Measurements from ENCODE around the gene CAPN9.

Gene CAPN9

DNA sequence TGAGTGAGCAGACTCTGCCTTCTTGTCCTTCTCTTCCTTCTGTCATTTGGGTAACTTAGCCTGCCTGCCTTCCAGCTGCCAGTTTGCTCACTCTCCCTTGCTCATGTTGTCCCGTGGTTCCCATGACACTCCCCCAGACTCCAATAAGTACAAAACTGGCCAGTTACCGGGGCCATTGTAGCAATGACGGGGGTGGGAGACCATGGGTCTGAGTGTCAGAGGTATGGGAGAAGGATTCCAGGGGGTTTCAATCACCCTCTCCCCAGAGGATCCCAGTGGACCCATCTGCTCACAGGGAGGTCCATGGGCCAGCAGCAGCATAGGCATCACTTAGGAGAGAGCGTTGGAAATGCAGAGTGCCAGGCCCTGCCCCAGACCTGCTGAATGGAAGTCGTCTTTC, 51.3 kb downstream of the CAPN9 start:
- no peak for DNase-seq

DNA sequence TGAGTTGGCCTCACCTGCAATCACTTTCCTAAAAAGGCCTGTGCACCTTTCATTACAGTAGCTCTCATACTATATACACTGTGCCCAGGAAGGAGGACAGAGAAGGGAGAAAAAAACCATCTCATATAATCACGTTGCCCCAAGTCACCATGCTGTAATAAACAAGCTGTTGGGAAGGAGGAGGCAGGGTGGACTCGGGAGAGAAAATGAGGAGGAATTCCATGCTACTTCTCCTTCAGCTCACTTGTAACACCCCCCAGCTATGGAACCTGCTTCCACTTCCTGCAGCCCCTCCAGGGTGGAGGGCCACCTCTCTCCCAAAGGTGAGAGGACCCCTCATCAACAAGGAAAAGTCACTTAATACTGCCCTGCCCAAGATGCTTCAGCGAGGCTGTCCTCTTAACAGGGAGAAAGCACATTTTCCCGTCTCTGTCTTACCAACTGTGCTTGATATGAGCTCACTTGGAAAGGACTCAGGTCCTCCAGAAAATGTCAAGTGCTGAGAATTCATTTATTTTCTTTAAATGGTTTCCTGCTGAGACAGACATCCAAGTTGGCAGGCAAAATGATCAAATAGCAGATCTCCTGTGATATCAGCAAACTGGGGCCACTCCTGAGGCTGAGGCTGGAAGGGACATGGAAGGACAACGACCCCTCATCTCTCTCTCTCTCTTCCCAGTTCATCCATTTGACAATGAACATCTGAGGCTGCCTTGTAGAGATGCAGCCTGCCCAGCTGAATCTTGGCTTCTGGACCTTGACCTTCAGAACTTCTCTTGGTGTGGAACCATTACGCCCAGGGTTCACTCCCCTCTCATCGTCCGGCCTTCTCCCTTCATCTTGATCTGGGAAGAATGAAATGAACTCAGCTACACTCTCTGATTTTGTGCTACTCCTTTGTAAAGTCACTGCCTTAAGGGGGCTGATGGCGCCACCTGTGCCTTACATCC, 54.0 kb downstream of the CAPN9 start:
- DNase-seq: no peak

DNA sequence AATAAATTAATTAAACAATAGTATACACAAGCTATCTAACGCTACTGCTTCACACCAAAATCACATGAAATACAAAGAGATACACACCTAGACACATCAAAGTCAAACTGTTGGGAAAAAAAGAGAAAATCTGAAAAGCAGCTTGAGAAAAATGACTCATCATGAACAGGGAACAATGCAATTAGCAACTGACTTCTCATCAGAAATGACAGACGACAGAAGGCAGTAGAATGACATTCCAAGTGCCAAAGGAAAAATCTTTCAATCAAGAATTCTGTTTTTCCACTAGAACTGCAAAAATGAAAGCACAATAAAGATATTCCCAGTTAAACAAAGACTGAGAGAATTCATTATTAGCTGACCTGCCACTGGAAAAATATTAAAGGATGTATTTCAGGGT, 57.2 kb downstream of the CAPN9 start:
- DNase-seq: no peak

DNA sequence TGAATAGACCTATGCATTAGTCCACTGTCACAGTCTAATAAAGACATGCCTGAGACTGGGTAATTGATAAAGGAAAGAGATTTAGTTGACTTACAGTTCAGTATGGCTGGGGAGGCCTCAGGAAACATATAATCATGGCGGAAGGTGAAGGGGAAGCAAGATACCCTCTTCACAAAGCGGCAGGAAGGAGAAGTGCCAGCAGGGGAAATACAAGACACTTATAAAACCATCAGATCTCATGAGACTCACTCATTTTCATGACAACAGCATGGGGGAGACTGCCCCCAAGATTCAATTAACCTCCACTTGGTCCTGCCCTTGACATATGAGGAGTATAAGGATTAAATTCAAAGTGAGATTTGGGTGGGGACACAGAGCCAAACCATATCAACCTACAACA, 59.4 kb downstream of the CAPN9 start:
- no peak for DNase-seq

DNA sequence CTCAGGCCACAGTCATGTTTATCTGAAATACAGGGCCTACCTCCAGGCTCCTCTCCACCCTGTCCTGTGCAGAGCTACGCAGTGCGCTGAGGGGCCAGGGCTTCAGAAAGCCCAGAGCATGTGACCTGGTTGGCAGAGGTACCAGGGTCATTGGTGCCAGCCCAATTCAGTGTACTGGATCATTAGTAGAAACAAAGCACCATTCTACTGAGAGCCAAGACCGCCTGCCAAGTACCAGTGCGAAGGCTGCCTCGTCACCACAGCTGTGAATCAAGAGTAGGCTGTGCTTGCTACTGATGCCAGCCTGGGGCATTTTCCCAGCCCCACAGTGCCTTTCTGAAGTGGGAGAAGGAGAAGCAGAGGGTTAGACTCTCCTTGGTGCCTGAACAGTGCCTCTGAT, 59.8 kb downstream of the CAPN9 start:
- no peak for DNase-seq

DNA sequence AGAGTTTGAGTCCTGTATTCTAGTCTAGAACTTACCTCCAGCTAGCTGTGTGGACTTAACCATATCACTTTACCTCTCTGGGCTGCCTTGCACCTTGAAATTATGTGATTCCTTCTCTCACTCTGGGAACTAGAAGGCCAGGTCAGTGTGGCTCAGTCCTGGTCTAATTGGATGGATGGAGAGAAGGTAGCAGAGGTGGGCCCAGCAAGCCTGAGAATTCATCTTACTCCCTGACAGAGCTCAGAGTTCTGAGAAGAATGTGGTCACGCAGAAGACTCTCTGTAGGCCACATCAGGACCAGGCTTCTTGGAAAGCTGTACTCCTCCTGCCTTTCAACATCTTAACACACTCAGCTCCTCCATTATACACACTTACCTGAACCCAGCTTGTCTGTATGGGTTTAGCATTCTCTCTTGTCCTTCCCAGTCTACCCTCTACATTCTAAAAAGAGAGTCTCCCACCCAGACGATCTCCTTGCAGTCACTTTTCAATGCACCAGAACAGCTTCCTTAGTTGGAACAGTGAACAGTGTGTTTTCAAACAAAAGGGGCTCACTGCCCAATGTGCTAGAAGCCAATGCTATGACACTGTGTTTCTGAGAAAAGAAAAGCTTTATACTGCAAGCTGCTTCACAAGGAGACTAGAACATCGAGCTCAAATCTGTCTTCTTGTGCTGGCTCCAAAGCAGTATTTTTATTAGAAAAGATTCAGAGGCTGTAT, 60.5 kb downstream of the CAPN9 start:
- no peak for DNase-seq

DNA sequence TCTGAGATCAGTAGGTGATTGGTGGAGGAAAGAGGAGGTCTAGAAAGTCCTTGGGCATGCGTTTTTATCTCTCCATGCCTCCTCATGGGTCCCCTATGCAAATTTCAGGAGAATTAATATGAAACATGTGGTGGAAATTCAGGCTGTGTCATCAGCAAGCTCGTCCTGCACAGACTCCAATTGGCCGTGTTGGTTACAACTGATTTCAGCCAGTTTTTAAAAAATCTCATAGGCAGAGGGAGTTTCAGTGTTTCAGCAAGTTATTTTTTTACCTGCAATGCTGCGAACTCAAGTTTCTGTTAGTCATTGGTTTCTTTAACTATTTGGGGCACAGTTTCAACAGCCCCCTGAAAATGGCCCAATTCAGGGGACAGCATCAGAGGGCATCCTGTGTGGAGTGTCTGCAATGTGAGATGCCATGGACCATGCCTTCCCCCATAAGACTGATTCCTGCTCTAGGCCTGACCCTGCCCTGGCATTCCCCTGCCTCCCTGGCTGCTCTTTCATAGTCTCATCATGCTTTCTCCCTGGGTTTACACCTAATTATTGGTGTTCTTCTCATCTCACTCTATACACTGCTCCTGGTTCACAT, 61.2 kb downstream of the CAPN9 start:
- DNase-seq: no peak

DNA sequence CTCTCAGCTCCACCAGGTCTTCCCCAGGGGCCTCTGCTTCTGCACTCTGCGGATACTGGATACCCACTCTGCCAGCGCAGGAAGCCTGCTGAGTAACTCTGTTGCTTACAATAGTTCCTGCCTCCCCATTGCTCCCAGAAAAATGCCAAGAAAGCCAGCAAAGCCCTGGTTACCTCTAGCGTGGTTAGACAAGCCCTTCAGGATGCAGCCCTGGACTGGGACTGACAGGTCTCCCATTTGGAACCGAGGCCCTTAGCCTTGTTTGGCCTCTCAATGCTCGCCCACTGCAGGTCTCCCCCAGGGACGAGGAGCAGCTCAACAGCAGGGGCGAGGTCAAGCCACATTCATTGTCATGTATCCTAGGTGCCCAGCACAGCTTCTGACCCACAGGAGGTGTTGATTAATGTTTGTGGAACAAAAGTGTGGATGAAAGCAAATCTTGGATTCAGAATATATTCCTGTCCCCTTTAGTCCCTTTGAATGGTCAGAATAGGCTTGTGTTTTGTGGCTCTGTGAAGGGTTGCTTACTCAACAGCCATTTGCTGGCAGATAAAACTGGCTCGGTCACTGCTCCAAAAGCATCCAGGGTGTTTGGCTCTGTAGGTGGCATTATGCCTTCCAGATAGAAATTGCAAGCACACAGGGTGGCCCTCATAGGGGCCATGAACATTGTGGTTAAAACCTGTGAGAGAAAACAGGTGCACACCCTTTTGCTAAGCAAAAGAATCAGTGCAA, 62.2 kb downstream of the CAPN9 start:
- DNase-seq: no peak

DNA sequence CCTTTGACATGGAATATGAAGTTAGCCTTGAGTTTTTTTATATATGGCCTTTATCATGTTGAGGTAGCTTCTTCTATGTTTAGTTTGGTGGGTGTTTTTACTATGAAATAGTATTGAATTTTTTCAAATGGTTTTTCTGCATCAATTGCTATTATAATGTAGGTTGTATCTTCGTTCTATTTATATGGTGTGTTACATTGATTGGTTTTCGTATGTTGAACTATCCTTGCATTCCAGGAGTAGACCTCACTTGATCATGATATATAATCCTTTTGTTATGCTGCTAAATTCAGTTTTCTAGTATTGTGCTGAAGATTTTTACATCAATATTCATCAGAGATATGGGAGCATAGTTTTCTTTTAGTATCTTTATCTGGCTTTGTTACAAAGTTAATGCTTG, 65.4 kb downstream of the CAPN9 start:
- no peak for DNase-seq

DNA sequence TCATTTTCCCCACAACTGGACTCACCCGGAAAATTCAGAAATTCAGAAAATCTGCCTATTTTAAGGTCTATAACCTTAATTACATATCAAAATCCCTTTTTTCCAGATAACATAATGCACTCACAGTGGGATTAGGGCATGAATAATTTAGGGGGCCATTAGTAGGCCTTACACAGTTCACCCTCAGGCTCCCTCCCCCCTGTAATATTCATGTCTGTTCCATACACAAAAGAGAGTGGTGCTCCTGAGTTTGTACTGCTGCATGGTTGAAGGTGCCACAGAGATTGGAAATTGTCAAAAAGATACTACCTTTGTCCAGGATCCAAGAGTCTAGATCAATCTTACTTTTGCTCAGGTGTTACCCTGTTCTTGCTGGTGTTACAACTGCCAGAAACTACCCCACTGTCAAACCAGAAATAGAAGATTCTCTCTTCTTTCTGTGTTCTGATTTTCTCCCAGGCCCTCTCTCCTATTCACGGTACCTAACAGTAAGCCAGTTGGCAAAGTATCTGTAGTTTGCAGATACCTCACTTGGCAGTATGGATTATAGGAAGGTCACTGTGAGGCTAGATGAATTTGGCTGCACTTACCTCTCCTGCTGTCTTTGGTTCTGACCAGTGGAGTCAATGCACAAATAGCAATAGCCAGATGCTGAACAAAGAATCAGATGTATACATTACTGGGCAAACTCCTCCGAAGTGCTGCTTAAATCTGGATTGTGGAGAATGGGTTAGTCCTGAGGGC, 67.9 kb downstream of the CAPN9 start:
- no peak for DNase-seq

DNA sequence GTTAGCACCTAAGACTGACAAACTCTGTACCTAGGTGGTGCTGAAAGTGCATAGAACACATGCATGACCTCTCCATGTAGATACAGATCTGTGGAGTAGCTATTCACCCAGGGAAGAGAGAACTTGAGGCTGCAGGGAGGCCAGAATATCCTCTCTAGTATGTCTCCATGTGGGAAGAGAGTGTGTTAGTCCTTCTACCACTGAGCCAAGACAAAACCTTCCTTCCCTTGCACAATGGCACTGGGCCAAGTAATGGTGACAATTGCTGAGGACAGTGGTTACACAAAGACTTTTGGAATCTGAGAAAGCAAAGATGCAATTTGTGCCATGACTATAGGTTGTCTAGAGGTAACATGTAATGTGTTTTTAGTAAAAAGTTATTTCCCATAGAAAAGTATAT, 68.8 kb downstream of the CAPN9 start:
- no peak for DNase-seq

DNA sequence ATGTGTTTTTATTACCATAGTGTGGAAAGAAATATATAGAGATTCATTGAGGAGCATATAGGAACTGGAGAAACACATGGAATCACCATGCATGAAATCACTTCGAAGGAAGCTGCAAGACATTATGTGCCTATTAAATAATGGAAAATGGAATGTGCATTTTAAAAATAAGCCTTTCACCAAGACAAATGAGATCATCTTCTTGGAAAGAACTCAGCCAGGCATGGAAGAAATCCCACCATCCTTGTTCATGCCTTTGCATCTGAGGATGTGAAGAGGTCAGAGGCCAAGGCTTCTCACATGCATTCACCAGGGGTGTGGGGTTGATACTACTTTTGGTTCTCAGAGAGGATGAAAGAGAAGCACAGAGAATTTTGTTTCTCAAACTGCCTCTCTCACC, 71.2 kb downstream of the CAPN9 start:
- DNase-seq: no peak

DNA sequence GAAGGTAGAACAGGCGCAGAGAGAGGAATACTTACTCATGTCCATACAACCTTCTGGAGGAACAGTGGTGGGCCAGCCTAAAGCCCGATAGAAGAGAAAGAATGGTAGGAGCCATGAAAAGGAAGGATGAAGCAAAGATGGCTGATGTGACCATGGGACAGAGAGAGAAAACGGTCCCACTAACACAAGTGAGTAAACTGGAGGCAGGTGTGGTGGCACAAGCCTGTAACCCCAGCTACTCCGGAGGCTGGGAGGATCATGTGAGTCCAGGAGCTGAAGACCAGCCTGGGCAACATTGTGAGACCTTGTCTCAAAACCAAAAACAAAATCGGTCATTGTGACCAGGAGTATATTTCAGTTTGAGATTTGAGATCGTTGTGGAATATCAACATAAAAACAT, 71.7 kb downstream of the CAPN9 start:
- DNase-seq: no peak

DNA sequence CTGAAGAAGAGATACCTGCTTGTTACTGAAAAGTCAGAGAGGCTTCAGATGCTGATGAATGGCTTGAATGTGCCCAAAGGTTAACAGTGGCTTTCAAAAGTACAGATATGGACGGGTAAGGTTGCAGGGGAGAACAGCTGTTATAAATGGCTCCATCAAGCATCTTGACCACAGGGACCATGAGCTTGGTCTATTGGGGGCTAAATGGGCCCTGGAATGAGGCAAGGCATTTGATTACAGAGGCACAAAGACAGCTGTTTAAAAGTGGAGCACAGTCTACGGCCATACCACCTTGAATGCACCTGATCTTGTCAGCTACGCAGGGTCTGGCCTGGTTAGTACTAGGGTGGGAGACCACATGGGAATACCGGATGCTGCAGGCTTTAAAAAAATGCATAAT, 72.8 kb downstream of the CAPN9 start:
- no peak for DNase-seq

DNA sequence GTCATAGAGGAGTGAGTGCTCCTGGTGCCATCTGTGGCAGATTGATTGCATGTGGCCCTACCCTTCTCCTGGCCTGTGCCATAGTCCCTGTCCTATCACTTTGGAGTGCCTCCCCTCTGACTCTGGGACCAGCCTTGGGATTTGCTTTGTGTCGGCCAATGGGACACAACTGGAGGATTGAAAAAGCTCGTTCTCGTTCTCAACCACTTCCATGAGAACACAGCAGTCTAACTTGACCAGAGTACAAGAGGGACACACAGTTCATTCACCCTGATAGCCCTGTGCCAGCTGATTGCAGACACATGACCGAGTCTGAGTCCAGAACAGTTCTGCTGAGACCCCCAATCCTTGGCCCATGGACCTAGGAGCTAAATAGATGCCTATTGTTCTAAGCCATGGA, 73.4 kb downstream of the CAPN9 start:
- DNase-seq: no peak

DNA sequence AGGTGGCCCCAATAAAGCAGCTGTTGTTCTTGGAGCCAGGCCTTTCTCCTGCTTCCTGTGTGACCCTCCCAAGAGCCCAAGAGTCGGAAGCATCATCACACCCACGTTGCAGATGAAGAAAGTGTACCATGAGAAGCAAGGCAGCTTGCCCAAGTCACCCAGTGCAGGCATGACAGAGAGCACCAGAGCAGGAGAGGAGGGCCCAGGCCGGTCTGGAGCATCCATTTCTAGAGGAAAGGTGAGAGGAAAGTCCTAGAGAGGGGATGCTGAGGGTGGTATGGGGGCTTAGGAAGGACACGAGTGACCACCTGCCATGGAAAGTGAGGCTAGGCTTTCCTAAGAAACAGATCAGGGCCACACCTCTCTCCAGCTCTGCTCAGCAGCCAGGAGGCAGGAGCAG, 74.2 kb downstream of the CAPN9 start:
- no peak for DNase-seq

DNA sequence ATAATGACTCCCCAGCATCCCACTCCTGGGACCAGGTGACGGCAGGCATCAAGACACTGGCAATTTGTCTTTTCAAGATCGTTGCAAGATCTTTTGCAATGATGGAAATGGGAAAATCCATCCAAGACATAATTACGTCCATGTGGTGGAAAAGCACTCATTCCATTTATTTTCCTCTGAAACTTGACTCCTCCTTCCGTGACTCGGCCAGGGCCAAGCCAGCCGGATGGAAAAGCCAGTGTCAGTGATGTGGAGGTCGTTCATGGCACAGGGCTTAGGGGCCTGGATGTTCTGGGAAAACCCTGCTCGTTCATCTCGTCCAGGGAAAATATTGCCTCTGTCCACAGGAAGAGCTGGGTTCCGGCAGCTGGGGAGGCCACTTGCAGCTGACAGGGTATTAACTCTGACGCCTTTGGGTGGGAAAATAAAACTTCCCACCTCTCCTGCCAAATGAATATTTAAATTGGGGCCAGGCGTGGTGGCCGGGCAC, 74.9 kb downstream of the CAPN9 start:
- DNase-seq: no peak

DNA sequence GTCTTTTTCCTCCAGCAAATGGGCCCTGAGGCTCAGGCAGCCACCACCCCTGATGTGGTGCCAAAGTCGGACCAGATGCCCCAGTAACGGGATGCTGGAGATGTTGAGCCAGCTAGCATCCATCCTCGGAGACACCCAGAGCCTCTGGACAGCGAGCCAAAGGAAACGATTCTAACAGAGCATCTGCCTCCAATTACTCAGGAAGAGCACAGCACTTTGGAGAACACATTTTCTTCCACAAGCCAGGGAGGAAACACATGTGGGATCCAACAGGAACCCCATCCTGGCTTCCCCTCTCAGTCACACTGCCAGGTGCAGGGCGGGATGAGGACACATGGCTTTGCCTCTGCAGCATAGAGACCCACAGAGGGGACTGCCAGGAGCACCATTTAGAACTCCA, 76.2 kb downstream of the CAPN9 start:
- DNase-seq: no peak

DNA sequence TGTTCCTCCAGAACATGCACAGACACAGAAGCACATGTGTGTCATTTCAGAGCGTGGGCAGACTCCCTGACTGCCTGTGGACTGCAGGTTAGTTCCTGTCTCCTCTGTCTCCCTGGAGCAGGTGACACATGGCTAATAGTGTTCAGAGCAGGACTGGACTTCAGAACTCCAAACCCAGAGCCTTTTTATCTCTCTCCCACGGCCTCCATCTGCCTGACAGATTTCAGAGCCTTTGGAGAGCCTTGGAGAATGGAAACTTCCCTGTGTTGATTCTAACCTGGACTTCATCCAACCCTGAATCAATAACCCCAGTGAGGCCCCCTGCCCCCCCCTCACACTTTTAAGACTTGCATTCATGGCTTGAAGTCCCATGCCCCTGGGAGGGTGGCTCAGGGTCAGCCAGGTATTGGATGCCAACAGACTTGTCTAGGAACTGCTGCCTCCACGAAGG, 76.8 kb downstream of the CAPN9 start:
- DNase-seq: no peak

DNA sequence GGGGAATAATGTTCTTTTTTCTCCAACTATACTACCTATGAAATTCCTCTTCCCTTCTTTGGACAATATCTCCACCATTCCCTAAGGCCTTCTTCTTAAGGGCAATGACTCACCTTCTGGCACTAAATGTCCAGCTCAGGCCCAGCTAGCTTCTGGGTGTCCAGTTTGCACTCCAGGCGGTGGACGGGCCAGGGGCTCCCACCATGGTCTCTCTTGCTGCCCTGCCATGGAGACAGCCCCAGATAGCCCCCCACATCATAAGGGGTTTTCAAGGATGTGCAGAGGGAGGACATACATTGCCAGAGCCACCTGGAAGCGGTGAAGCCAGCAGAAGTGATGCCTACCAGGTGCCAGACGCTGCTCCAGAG, 77.3 kb downstream of the CAPN9 start:
- no peak for DNase-seq

DNA sequence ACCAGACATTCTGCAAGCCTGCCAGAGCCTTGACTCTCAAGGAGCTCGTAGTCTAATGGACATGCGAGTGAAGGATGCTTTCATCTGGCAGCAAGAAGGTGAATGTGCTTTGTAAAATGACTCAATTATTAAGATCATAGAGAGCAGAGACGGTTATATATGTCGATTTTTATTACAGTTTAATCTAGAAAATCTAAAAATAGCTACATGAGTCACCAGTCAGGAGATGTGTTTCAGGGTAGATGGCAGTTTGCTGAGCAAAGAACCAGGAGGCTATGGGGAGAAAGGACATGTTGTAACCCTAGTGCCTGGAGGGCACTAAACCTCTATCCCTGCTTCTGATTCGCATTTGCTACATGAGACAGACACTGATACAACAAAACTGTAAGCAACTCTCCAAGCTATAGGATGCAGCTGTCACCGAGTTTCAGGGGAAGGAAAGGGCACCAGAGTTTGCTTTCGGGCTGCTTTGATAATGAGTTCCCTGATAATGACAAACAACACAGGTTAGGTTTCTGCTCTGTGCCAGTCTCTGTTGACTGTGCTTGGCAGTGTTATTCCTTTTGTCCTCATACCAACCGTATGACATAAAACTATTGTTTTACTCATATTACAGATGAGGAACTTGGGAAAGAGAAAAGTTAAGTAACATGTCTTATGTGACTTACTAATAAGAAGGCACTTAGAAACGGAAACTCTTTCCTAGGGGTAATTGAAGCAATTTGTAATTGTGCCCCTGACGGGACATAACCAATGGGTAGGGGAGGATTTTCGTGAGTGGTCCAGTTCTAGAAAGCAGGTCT, 77.9 kb downstream of the CAPN9 start:
- DNase-seq: peak; percentile 100
